Frontal cortex (tissue), 1 donor: ENCODE data around the gene ZNF74. TPM values are rescaled to one million over a fixed set of nuclear protein-coding genes. Genes with fewer than 3 reads are reported as not detected.

Experiments used
- small RNA-seq: library from RNA; depleted of rRNA; stranded (forward); fragments of <200 nt; gene quantifications from one replicate; pipeline ENCODE3, GENCODE V24; 2014
- total RNA-seq: library from RNA; depleted of rRNA; stranded (reverse); fragments of >200 nt; gene quantifications from one replicate; pipeline ENCODE4 v1.2.3, GENCODE V29; 2014

ZNF74 gene
- total RNA-seq, 1 donor from 2014 or later: 39.9 TPM

Small RNA genes lying within 50 kb of the gene (small RNA-seq; reads per million reads assigned to genes)
- gene RNU6-225P: not detected

Other genes with a start within 250 kb of the ZNF74 start
- 0.82 TPM for gene CCDC188, start 243.1 kb upstream of the ZNF74 start, total RNA-seq
- 10.2 TPM for gene RTN4R, start 125.8 kb upstream of the ZNF74 start, total RNA-seq
- gene DGCR6L, start 74.1 kb upstream of the ZNF74 start, total RNA-seq: 26.5 TPM
- 1.6 TPM for gene SCARF2, start 43.7 kb downstream of the ZNF74 start, total RNA-seq
- gene KLHL22, start 101.6 kb downstream of the ZNF74 start, total RNA-seq: 46.9 TPM
- gene MED15, start 113.5 kb downstream of the ZNF74 start, total RNA-seq: 13.0 TPM